Sciatic nerve (tissue), 2 donors: Measurements from ENCODE around the gene MIOX. TPM values are rescaled to one million over a fixed set of nuclear protein-coding genes. Genes with fewer than 3 reads are reported as not detected.

ENCODE experiments used
- ATAC-seq: fragments of 200-7000 bp; cut with Tn5 transposase; one replicate; pipeline ENCODE4 v1.9.1; 2020; ENCODE audit warnings: mild to moderate bottlenecking, moderate library complexity
- DNase-seq: peaks from one replicate; pipeline ENCODE4 v3.0.0-alpha.2; 2020; ENCODE audit warnings: low spot score
- intact Hi-C: fragments of 100-400 bp; cut with DNase I; formaldehyde crosslinking; loops from one replicate; pipeline ENCODE4 v1.14.2; 2022
- total RNA-seq: library from RNA; stranded (reverse); fragmentation: NEBNext Ultra II Directional; extraction: Animal tissue kit (Norgen Biotek cat#: 25700); gene quantifications from one replicate; pipeline ENCODE4 v1.2.1, GENCODE V29; 2021
- donor health status: DM: no; HTN: no; CAD: no.
- donor health status: DM: no; HTN: no; CAD: no.

MIOX gene
- total RNA-seq, 1 donor from 2014 or later, result not detected

DNA sequence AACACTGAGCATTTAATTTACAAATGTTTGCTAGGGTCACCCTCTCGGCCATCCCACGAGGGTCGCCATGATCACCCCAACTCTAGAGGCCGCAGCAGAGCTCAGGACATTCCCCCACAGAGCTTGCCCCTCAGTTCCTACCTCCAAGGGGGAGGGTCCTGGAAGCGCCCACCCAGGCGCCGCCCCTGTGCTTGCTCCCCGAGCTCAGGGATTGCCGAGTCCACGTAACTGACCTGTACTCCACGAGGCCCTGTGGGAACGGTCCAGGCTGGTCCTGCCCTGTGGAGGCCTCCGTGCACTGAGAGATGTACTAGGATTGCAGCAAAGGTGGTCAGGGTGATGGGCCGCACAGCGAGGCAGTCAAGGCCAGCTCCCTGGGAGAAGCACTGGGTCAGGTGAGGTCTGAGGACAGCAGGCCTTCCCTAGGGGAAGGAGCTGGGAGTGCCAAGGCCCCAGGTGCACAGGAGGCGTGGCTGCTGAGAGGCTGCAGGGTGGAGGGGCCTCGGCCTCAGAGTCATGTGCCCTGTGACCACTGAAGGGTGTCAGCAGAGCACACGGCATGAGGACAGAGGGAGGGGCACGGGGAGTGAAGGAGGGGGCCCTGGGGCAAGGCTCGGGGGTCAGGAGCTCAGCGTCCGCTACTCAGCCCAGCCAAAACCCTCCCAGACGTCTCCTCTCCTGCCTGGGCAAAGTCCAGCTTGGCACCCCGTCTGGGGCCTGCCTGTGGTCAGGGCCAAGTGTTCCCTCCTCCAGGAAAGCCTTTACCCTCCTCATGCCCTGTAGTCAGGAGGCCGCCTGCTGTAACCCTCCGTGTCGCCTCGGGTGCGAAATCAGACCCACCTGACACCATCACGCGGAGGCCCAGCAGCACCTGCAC lies 2.4 kb upstream of the MIOX start:
- intact Hi-C loops, result no loop called here
- ATAC-seq (no peak), DNase-seq (no peak)

DNA sequence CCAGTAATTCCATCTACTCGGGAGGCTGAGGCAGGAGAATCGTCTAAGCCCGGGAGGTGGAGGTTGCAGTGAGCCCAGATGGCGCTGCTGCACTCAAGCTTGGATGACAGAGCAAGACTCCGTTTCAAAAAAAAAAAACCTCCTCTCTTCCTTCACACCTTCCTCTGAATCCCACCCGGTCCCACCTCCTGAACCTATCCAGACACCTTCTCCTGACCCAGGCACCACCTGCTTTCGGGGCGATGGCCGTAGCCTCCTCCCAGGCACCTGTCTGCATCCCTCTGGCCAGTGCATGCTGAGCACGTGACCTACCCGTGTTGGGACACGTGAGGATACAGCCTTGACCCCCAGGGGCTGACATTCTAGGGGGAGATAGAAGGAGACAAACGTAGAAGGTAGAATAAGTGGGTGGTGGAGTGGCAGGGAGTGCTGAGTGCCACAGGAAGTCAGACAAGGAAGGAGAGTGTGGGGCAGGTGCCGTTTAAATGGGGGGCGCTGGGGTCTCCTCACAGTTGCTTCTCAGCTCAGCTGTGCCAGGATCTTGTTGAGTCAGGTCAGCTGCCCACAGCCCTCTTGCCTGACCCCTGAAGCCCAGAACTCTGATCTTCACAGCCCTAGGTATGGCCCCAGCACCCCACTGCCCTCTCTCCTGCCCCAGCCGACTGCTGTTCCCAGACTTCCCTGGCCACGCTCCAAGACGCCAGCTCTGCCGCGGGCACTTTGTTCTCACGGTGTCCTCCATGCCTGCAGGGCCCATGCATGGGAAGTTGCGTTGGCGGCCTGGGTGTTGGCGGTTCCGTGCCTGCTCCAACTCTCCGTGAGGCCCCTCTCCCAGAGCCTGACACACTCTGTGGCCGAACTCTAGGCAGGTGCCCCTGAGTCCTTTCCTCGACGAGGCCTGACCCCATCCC lies 1.2 kb upstream of the MIOX start:
- DNase-seq (no peak), ATAC-seq (no peak)
- intact Hi-C loops, result no loop called here

DNA sequence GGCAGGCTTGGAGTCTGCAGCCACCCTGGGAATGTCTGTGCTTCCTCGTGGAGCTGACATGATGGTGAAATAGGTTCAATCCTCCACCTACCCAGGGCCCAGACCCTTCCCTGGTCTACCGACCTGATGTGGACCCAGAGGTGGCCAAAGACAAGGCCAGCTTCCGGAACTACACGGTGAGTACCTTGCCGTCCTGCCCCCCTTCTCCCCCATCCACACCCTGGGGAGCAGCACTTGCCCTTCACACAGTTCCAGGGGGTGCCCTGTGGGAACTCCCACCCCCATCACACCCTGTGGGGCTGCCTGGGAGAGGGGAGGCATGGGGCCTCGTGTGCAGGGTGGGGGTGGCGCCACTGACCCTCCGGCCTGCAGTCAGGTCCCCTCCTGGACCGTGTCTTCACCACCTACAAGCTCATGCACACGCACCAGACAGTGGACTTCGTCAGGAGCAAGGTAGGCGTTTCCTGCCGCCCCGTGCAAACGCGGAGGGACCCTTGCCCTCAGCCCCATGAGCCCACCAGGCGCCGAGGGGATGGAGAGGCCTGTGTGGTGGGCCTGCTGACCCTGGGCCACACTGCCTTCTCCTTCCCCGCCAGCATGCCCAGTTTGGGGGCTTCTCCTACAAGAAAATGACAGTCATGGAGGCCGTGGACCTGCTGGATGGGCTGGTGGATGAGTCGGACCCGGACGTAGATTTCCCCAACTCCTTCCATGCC lies 789 bp downstream of the MIOX start:
- DNase-seq (no peak), ATAC-seq (no peak)
- intact Hi-C loops, result no loop called here

DNA sequence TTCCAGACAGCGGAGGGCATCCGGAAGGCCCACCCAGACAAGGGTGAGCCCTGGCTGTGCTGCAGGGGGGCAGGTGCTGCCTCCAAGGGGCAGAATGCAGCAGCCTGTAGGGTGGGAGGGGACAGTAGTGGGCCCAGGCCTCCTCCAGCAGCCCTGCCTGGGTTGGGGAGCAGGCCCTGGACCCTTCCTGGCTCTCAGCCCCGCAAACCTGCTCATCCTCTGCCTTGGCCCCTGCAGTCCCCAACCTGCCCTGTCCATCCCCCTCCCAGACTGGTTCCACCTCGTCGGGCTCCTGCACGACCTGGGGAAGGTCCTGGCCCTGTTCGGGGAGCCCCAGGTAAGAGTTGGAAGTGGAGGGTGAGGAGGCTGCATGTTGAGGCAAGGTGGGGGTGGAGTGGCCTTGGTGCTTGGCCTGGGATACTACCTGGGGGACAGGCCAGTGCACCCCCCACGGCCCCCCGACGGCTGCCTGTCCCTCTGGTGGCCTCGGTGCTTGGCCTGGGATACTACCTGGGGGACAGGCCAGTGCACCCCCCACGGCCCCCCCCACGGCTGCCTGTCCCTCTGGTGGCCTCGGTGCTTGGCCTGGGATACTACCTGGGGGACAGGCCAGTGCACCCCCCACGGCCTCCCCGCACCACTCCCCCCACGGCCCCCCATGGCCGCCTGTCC lies 1.5 kb downstream of the MIOX start:
- ATAC-seq (no peak), DNase-seq (no peak)
- intact Hi-C loops, result no loop called here

DNA sequence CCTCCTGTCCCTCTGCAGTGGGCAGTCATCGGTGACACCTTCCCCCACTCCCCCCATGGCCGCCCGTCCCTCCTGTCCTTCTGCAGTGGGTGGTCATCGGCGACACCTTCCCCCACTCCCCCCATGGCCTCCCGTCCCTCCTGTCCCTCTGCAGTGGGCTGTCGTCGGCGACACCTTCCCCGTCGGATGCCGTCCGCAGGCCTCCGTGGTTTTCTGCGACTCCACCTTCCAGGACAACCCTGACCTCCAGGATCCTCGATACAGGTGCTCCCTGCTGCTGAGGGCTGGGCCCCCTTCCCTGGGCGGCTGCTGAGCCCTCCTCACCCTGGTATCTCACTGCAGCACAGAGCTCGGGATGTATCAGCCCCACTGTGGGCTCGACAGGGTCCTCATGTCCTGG lies 2.2 kb downstream of the MIOX start:
- no peak for DNase-seq
- intact Hi-C loops, result no loop called here
- ATAC-seq, result no peak

DNA sequence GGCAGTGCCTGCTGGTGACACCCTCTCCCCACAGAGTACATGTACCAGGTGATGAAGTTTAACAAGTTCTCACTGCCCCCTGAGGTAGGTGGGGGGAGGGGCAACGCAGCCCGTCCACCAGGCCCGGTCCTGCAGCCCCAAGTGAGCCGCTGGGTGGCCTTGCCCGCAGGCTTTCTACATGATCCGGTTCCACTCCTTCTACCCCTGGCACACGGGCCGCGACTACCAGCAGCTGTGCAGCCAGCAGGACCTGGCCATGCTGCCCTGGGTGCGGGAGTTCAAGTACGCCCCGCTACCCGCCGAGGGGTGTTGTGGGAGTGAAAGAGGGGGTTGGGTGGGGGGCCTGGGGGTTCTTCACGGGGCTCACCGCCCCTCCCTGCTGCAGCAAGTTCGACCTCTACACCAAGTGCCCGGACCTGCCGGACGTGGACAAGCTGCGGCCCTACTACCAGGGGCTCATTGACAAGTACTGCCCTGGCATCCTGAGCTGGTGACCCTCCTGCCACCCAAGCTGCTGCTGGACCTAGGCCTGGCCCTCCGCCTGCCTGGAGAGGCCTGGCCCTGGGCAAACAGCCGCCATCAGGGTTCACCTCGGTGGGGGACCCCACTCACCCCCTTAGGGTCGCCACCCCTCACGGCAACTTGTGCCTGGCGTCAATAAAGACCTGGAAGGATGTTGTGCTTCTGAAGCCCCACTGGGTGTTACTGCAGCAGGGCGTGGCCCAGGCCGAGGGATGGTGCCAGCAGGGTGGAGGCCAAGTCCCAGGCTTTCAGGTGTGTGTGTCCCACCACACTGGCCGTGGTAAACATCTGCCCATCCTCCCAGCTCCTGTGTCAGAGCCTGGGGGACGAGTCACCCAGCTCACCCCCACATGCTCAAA lies 2.9 kb downstream of the MIOX start:
- ATAC-seq (no peak), DNase-seq (no peak)
- intact Hi-C loops, result no loop called here

DNA sequence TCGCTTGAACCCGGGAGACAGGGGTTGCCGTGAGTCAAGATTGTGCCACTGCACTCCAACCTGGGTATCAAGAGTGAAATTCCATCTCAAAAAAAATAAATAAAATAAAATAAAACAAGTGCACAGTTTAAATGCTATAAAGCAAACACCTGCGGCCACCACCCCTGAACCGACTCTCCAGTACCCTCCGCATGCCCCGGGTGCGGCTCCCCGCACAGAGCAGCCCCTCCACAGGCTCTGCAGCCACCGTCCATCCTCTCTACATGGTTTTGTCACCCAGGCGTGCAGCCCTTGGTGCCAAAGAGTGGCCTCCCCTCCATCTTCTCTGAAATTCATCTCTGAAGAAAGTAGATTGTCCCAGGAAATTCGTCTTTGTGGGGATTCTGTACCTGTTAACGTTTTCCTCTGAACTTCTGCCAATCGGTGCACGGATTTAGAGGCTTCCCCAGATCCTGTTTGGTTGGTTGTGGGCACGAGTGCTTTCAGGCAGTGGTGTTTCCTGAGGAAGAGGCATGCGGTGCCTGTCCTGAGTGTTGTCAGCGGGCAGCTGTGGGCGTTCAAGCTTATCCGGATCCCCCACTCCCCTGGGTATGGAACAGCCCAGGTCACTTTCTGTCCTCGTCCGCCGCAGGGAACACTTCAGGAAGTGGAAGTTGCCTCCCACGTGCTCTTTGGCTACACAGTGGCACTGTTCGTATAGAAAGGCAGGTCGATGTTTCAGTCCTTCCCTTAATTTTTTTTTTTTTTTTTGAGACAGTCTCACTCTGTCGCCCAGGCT lies 4.1 kb downstream of the MIOX start:
- intact Hi-C loops, result no loop called here
- DNase-seq (no peak), ATAC-seq (peak; percentile 38)

DNA sequence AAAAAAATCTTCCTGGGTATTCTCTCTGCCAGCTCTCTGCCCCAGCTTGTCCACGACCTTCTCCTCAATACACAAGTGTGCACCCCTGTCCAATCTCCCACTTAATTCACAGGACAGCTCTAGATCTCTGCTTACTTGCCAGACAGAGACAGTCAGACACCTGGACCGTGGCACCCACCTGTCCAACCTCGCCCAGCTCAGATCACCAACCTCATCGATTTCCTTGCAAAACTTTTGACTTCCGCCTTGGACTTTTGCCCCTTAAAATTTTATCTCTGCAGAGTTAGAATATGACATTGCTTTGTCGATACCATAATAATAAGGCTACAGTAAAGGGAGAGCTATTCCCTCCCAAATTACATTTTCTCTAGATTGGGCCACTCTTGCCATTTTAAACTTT lies 10.4 kb downstream of the MIOX start:
- intact Hi-C loops, result no loop called here
- no peak for DNase-seq
- ATAC-seq, result no peak

DNA sequence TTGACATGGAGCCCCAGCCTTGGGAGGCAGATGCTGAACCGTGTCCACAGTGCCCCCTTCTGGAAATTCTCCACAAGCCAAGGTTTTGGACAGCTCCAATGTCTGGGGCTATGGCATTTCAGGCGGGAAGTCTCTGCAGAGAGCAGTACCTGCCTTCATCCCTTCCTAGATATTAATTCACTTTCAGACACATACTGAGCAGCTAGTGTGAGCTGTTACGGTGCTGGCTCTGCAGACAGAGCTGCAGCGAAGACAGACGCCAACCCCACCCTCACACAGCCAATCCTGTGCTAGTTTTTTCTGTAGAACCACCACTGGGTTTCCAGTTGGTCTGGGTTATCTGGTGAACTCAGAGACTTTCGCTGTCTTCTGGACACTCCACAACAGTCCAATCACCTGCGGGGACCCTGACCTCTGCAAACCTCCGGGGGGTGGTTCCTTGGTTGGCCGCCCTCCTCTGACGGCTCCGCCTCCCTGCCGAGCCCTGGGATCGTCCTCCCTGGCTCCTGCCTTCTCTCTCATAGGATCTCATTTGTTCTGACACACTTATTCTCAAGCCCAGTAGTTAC lies 11.7 kb downstream of the MIOX start:
- DNase-seq (no peak), ATAC-seq (peak; percentile 79)
- intact Hi-C loops, result no loop called here

DNA sequence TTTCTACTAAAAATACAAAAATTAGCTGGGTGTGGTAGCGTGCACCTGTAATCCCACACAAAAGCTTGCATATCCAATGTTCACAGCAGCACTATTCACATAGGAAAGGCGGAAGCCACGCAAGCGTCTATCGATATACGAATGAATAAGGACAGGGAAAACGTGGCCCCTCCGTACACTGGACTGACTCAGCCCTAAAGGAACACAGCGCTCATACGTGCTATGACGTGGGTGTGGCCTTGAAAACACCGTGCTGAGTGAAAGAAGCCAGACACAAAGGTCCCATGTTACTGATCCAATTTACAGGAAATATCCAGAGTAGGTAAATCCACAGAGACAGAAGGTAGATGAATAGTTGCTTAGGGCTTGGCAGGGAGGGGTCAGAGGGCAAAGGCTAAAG lies 13.8 kb downstream of the MIOX start:
- no peak for DNase-seq
- intact Hi-C loops, result loop anchor here (10.0 kb wide), 1 partner anchor 256 kb away; the partner anchor contains the start of gene TUBGCP6
- ATAC-seq, result no peak

DNA sequence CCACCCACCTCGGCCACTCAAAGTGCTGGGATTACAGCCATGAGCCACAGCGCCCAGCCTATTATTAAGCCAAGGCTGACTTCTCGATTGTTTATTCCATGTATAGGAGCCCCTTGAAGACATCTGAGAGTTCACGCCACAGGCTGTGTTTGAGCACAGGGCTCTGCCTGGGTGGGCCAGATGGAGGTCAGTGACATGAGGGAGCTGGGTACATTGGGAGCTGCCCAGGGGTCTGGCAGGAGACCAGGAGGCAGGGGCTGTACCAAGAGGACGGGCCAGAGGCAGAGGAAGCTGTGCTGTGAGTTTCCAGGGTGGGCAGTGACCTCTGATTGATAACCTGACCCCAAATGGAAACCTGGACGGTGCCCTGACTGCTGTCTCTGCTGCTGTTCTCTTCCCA lies 15.4 kb downstream of the MIOX start:
- DNase-seq (no peak), ATAC-seq (no peak)
- intact Hi-C loops, result loop anchor here (10.0 kb wide), 1 partner anchor 257 kb away; the partner anchor contains the start of gene TUBGCP6

DNA sequence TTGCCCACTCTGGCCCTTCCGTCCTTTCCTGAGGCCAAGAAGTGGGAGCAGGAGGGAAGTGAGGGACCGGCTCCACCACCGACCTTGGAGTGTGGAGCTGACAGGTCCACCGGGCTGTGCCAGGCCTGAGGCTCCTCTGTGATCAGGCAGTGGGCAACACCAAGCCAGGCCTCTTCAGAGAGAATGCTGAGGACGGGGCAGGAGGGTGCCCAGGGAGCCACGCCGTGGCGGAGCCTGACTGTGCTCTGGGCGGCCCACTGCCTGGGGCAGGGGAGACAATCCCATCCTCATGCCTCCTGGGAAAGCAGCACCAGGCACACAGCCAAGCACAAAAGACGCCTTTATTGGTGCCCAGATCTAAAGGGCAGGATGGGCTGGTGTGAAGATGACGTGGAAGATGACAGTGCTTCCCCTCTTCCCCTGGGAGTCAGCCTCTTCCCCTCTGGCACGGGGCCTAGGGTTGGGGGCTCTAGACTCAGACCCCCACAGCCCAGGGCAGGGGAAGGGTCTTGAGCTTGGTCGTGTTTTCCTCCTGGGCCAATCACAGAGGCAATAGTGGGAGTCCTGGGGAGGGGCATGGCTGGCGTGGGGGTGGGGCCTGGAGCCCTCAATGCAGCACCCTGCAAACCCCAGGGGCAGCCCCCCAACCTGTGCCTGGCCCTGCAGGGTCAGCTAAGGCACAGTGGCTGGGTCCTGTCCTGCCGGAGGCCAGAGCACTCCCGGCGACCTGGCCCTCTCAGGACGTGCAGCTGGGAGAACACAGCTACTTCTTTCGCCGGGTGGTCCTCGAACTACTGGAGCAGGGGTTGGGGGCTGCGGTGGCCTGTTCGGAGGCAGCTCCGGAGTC lies 16.2 kb downstream of the MIOX start:
- no peak for DNase-seq
- ATAC-seq, result no peak
- intact Hi-C loops, result loop anchor here (10.0 kb wide), 1 partner anchor 258 kb away; the partner anchor contains the start of gene TUBGCP6

DNA sequence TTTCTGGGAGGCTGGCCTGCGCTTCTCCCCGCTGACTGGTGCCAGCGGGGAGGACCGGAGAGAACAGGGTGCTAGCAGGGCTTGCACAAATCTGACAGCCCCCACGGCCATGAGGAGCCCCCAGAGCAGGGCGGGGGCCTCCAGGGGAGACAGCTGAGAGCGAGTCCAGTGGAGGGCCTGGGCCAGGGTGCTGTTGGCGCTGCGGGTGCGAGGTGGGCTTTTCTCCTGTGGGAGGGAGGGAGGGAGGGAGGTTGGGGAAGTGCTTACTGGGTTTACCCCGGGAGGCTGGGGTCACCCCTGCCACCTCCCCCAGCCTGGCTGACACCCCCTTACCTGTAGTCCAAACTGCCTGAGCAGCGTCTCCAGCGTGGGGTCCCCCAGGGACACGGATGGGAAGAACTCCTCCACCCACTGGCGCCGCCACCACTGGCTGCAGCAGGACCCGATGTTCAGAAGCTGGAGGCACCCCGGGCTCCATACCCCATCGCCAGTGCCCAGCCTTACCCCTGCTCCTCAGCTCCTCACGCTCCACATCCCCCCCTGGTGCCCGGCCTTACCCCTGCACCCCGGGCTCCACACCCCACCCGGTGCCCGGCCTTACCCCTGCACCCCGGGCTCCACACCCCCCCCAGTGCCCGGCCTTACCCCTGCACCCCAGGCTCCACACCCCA lies 17.0 kb downstream of the MIOX start:
- intact Hi-C loops, result loop anchor here (10.0 kb wide), 1 partner anchor 259 kb away; the partner anchor contains the start of gene TUBGCP6
- no peak for ATAC-seq
- DNase-seq, result no peak

DNA sequence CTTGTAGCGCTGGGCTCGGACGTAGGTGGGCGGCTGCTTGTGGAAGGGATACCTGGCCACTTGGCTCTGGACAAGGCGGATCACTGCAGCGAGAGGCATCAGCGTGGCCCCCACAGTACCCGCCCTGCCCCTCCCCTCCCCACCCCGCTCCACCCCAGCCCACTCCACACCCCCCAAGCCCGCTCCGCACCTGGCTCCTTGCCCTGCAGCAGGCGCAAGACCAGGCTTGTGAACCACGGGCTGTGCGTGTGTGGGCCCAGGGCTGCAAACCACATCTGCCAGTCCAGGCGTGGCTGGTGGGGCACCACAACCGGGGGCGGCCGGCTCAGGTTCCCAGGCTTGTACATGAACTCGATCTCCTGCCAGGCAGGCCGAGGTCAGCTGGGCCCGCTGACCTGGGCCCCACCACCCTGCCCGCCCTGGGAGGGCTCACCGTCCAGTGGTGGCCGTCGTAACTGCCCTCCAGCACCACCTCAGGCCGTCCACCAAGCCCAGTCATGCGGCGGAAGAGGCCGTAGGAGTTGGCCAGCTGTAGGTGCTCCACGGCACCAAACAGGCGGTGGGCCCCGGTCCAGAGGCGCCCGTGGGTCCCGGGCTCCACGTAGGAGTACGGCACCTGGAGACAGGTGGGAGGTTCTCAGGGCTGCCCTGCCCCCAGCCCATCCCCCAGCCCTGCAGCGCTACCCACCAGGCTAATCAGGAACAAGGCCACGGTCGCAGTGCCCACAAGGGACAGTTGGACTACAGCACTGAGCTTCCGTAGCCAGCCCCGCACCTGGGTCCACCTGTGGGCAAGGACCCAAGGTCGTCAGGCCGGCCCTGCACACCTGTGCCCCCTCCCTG lies 17.9 kb downstream of the MIOX start:
- DNase-seq, result no peak
- intact Hi-C loops, result loop anchor here (10.0 kb wide), 1 partner anchor 260 kb away; the partner anchor contains the start of gene TUBGCP6
- no peak for ATAC-seq
